SK-N-SH treated with all-trans-retinoic acid at 6 μM for 48 hours (cell line): ENCODE measurements around the gene CDK7.

Experiments
- CREB5 ChIP-seq: fragments of 250-450 bp; sonication (Bioruptor Pico); IDR thresholded peaks from 2 replicates; pipeline ENCODE4 v1.5.1; 2020; ENCODE audit warnings: low read depth, mild to moderate bottlenecking, moderate library complexity
- CSRNP3 ChIP-seq: fragments of 250-450 bp; sonication (Bioruptor Pico); IDR thresholded peaks from 2 replicates; pipeline ENCODE4 v1.5.1; 2021; ENCODE audit warnings: mild to moderate bottlenecking, moderate library complexity
- ESRRG ChIP-seq: fragments of 250-450 bp; sonication (Bioruptor Pico); IDR thresholded peaks from 2 replicates; pipeline ENCODE4 v1.6.1; 2021; ENCODE audit warnings: mild to moderate bottlenecking
- GLIS3 ChIP-seq: fragments of 250-450 bp; sonication (Bioruptor Pico); IDR thresholded peaks from 2 replicates; pipeline ENCODE4 v1.5.0; 2020; ENCODE audit warnings: mild to moderate bottlenecking, moderate library complexity
- ISL1 ChIP-seq: fragments of 250-450 bp; sonication (Bioruptor Pico); IDR thresholded peaks from 2 replicates; pipeline ENCODE4 v2.1.2; 2022; ENCODE audit warnings: mild to moderate bottlenecking, moderate library complexity
- POU6F1 ChIP-seq: fragments of 250-450 bp; sonication (Bioruptor Pico); IDR thresholded peaks from 2 replicates; pipeline ENCODE4 v1.8.0; 2021; ENCODE audit warnings: low read depth, mild to moderate bottlenecking, moderate library complexity, borderline replicate concordance
- PPARA ChIP-seq: fragments of 250-450 bp; sonication (Bioruptor Pico); IDR thresholded peaks from 2 replicates; pipeline ENCODE4 v1.5.0; 2020; ENCODE audit warnings: mild to moderate bottlenecking, borderline replicate concordance
- RARB ChIP-seq: fragments of 250-450 bp; sonication (Bioruptor Pico); IDR thresholded peaks from 2 replicates; pipeline ENCODE4 v1.8.0; 2021; ENCODE audit warnings: mild to moderate bottlenecking, moderate library complexity
- SNAI2 ChIP-seq: fragments of 250-450 bp; sonication (Bioruptor Pico); IDR thresholded peaks from 2 replicates; pipeline ENCODE4 v1.5.0; 2020; ENCODE audit warnings: mild to moderate bottlenecking, moderate library complexity
- TOX ChIP-seq: fragments of 250-450 bp; sonication (Bioruptor Pico); IDR thresholded peaks from 2 replicates; pipeline ENCODE4 v1.8.0; 2021; ENCODE audit warnings: mild to moderate bottlenecking, moderate library complexity, borderline replicate concordance
- ZFP30 ChIP-seq: fragments of 450-650 bp; formaldehyde crosslinking; IDR thresholded peaks from 2 replicates; pipeline ENCODE4 v1.5.0; 2022; ENCODE audit warnings: mild to moderate bottlenecking, moderate library complexity
- ZNF565 ChIP-seq: fragments of 450-650 bp; formaldehyde crosslinking; conservative IDR thresholded peaks from 2 replicates; pipeline ENCODE4 v1.5.0; 2020; ENCODE audit warnings: low read depth, mild to moderate bottlenecking, moderate library complexity
- TF ChIP-seq, protein P1 (sequence below): fragments of 250-450 bp; sonication (Bioruptor Pico); IDR thresholded peaks from 2 replicates; pipeline ENCODE4 v1.8.0; 2020; ENCODE audit warnings: mild to moderate bottlenecking, moderate library complexity, borderline replicate concordance

DNA sequence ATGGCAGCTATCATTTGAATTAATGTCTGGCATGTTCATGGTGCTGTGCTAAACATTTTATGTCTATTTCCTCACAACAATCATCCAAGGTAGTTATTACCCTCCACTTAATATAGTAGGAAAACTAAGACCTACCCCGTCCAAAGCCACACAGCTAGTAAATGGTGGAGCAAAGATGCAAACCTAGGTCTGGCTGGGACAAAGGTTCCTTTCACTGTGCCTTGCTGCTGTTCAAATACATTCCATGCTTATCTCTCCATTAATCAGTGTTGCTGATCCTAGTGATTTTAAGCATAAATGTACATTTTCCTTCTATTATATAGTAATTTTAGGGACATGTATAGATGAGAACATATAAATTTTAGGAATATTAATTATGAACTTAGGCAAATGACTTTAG, 59.2 kb downstream of the CDK7 start:
- no peak for TF ChIP-seq RARB
- TF ChIP-seq SNAI2 (CRISPR knock-in tag) = no peak
- no peak for TF ChIP-seq POU6F1 (CRISPR knock-in tag)
- TF ChIP-seq ISL1 = no peak
- no peak for TF ChIP-seq TOX (CRISPR knock-in tag)
- no peak for TF ChIP-seq CREB5 (CRISPR knock-in tag)
- TF ChIP-seq CSRNP3 (CRISPR knock-in tag) = no peak
- TF ChIP-seq PPARA (CRISPR knock-in tag) = no peak
- TF ChIP-seq ZNF565 (CRISPR knock-in tag) = no peak
- TF ChIP-seq ESRRG (CRISPR knock-in tag) = no peak
- TF ChIP-seq GLIS3 (CRISPR knock-in tag) = no peak
- no peak for TF ChIP-seq ZFP30
- TF ChIP-seq, protein P1, sequence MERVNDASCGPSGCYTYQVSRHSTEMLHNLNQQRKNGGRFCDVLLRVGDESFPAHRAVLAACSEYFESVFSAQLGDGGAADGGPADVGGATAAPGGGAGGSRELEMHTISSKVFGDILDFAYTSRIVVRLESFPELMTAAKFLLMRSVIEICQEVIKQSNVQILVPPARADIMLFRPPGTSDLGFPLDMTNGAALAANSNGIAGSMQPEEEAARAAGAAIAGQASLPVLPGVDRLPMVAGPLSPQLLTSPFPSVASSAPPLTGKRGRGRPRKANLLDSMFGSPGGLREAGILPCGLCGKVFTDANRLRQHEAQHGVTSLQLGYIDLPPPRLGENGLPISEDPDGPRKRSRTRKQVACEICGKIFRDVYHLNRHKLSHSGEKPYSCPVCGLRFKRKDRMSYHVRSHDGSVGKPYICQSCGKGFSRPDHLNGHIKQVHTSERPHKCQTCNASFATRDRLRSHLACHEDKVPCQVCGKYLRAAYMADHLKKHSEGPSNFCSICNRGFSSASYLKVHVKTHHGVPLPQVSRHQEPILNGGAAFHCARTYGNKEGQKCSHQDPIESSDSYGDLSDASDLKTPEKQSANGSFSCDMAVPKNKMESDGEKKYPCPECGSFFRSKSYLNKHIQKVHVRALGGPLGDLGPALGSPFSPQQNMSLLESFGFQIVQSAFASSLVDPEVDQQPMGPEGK (CRISPR knock-in tag) = no peak
